ENCODE results near the gene RPL15.
"Not testable (repeated sequence)": the region's sequence is repeated elsewhere in the genome, so short reads cannot be mapped to it uniquely, and the experiment has no call there.

The RPL15 gene

GRCh38 chr3:23916886-23917678, at the start of gene RPL15, which contains the start of gene NKIRAS1:
Gene RPL15, plus strand, starts transcription at chr3:23917132. Its CDS starts 728 bp downstream, at chr3:23917860.
Gene NKIRAS1, minus strand, starts transcription at chr3:23916990. Its CDS starts 6,086 bp downstream, at chr3:23910904.
- peak; percentile 91 for DNase-seq (ENCODE audit: low read depth in 1 of 2, low spot score in 1 of 2)

- no peak for DNase-seq (ENCODE audit: low read depth in 1 of 2, low spot score in 1 of 2)
These were observed 49.5 kb upstream of the RPL15 start for GRCh38 chr3:23867400-23867799.

GRCh38 chr3:23867838-23868237, 49.1 kb upstream of the RPL15 start:
- no peak for DNase-seq (ENCODE audit: low read depth in 1 of 2, low spot score in 1 of 2)

- no peak for DNase-seq (ENCODE audit: low read depth in 1 of 2, low spot score in 1 of 2)
These were observed 46.8 kb upstream of the RPL15 start for GRCh38 chr3:23869977-23870662.

- DNase-seq (ENCODE audit: low read depth in 1 of 2, low spot score in 1 of 2): not testable (repeated sequence)
These were observed 46.3 kb upstream of the RPL15 start for GRCh38 chr3:23870663-23871043.

GRCh38 chr3:23871361-23871760, 45.6 kb upstream of the RPL15 start:
- DNase-seq (ENCODE audit: low read depth in 1 of 2, low spot score in 1 of 2): not testable (repeated sequence)

GRCh38 chr3:23872330-23872729, 44.6 kb upstream of the RPL15 start:
- no peak for DNase-seq (ENCODE audit: low read depth in 1 of 2, low spot score in 1 of 2)

- no peak for DNase-seq (ENCODE audit: low read depth in 1 of 2, low spot score in 1 of 2)
These were observed 43.0 kb upstream of the RPL15 start for GRCh38 chr3:23873941-23874340.

GRCh38 chr3:23874359-23875112, 42.4 kb upstream of the RPL15 start:
- DNase-seq (ENCODE audit: low read depth in 1 of 2, low spot score in 1 of 2): no peak

- no peak for DNase-seq (ENCODE audit: low read depth in 1 of 2, low spot score in 1 of 2)
These were observed 41.7 kb upstream of the RPL15 start for GRCh38 chr3:23875113-23875725.

GRCh38 chr3:23876923-23877322, 40.0 kb upstream of the RPL15 start:
- DNase-seq (ENCODE audit: low read depth in 1 of 2, low spot score in 1 of 2): no peak

GRCh38 chr3:23877329-23877980, 39.5 kb upstream of the RPL15 start:
- DNase-seq (ENCODE audit: low read depth in 1 of 2, low spot score in 1 of 2): no peak

GRCh38 chr3:23879485-23879884, 37.4 kb upstream of the RPL15 start:
- DNase-seq (ENCODE audit: low read depth in 1 of 2, low spot score in 1 of 2): no peak

- DNase-seq (ENCODE audit: low read depth in 1 of 2, low spot score in 1 of 2): no peak
These were observed 36.1 kb upstream of the RPL15 start for GRCh38 chr3:23880703-23881339.

GRCh38 chr3:23881993-23882392, 34.9 kb upstream of the RPL15 start:
- not testable (repeated sequence) for DNase-seq (ENCODE audit: low read depth in 1 of 2, low spot score in 1 of 2)

- DNase-seq (ENCODE audit: low read depth in 1 of 2, low spot score in 1 of 2): no peak
These were observed 34.4 kb upstream of the RPL15 start for GRCh38 chr3:23882487-23882918.

- no peak for DNase-seq (ENCODE audit: low read depth in 1 of 2, low spot score in 1 of 2)
These were observed 32.5 kb upstream of the RPL15 start for GRCh38 chr3:23884481-23884880.

- no peak for DNase-seq (ENCODE audit: low read depth in 1 of 2, low spot score in 1 of 2)
These were observed 31.7 kb upstream of the RPL15 start for GRCh38 chr3:23885210-23885609.

GRCh38 chr3:23886311-23886710, 30.6 kb upstream of the RPL15 start:
- no peak for DNase-seq (ENCODE audit: low read depth in 1 of 2, low spot score in 1 of 2)

- DNase-seq (ENCODE audit: low read depth in 1 of 2, low spot score in 1 of 2): no peak
These were observed 28.2 kb upstream of the RPL15 start for GRCh38 chr3:23888617-23889228.

Measured in stimulated activated CD4-positive, alpha-beta T cell treated with anti-CD3 and anti-CD28 coated beads, Interleukin-15, amount 100 ng/mL, for 1 hour (primary cell).